DOHH2 (cell line): ENCODE data around the gene ITGA4.

Experiments
- H3F3A ChIP-seq: fragments of 200-600 bp; sonication (generic), shearing (Covaris generic); 2 replicates; pipeline ENCODE4 v1.6.0; 2016; ENCODE audit warnings: antibody characterized with exemption, mild to moderate bottlenecking; ENCODE audit not compliant: control insufficient read depth, insufficient read depth
- H3K27ac ChIP-seq: fragments of 200-600 bp; sonication (generic); 2 replicates; pipeline ENCODE4 v1.5.1; 2014; ENCODE audit warnings: low read depth, mild to moderate bottlenecking, low read length, moderate library complexity
- H3K27me3 ChIP-seq: fragments of 200-600 bp; sonication (generic); 2 replicates; pipeline ENCODE4 v1.6.1; 2014; ENCODE audit warnings: mild to moderate bottlenecking, low read length, mixed read lengths; ENCODE audit not compliant: control insufficient read depth
- H3K36me3 ChIP-seq: fragments of 200-600 bp; sonication (generic); 2 replicates; pipeline ENCODE4 v1.6.1; 2014; ENCODE audit warnings: mild to moderate bottlenecking, low read length, moderate library complexity, mixed read lengths; ENCODE audit not compliant: control insufficient read depth
- H3K4me1 ChIP-seq: fragments of 200-600 bp; sonication (generic); 2 replicates; pipeline ENCODE4 v1.6.1; 2014; ENCODE audit warnings: mild to moderate bottlenecking, low read length, mixed read lengths; ENCODE audit not compliant: control insufficient read depth
- H3K4me2 ChIP-seq: fragments of 200-600 bp; sonication (generic); 2 replicates; pipeline ENCODE4 v1.6.0; 2014; ENCODE audit warnings: mild to moderate bottlenecking, low read length, moderate library complexity
- H3K4me3 ChIP-seq: fragments of 200-600 bp; sonication (generic); 2 replicates; pipeline ENCODE4 v1.5.1; 2014; ENCODE audit warnings: mild to moderate bottlenecking, low read length, mixed read lengths
- H3K79me2 ChIP-seq: fragments of 200-600 bp; sonication (generic); 2 replicates; pipeline ENCODE4 v1.6.1; 2014; ENCODE audit warnings: mild to moderate bottlenecking, low read length, mixed read lengths; ENCODE audit not compliant: control insufficient read depth
- H3K9me2 ChIP-seq: fragments of 200-600 bp; sonication (generic); replicated peaks from 2 replicates; pipeline ENCODE4 v1.6.1; 2014; ENCODE audit warnings: mild to moderate bottlenecking, low read length, mixed read lengths; ENCODE audit not compliant: control insufficient read depth
- H3K9me3 ChIP-seq: fragments of 200-600 bp; sonication (generic); 2 replicates; pipeline ENCODE4 v1.6.1; 2014; ENCODE audit warnings: antibody characterized with exemption, low read length, mixed read lengths; ENCODE audit not compliant: control insufficient read depth, insufficient read depth
- H4K20me1 ChIP-seq: fragments of 200-600 bp; sonication (generic); 2 replicates; pipeline ENCODE4 v1.6.0; 2014; ENCODE audit warnings: low read depth, mild to moderate bottlenecking, antibody characterized with exemption, low read length, moderate library complexity; ENCODE audit not compliant: control insufficient read depth, insufficient read depth
- CTCF ChIP-seq: fragments of 200-600 bp; sonication (generic); IDR thresholded peaks from one replicate; pipeline ENCODE4 v1.5.1; 2014; ENCODE audit warnings: antibody characterized with exemption, mild to moderate bottlenecking, low read depth, low read length; ENCODE audit not compliant: poor library complexity, severe bottlenecking
- EZH2phosphoT487 ChIP-seq: fragments of 200-600 bp; sonication (generic); IDR thresholded peaks from 2 replicates; pipeline ENCODE4 v1.6.1; 2017; ENCODE audit warnings: borderline replicate concordance, mild to moderate bottlenecking, antibody characterized with exemption, low read length, moderate library complexity, mixed read lengths

ITGA4 gene

DNA sequence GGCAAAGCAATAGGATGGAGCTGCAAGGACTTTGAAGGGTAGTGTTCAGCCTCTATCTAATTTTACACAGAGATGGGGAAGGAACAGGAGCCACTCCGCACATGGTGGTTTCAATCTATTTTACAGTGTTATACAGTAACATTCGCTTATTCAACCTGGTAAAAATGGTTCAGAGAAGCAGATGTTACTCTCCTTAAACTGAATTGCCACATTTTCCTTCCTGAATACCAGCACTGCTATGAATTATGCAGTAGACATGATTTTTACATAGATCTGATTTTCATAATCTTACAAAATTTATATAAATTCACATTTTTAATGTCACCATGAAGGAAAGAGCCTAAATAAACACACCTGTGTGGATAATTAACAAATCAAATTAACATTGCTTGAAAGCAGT lies 85.0 kb downstream of the ITGA4 start:
- TF ChIP-seq EZH2phosphoT487 (no peak), CTCF (no peak)
- Histone ChIP-seq H3K4me3 (no peak overlapping the region), H3F3A (0 out of 2 replicates have a peak, but pooled peaks cover 2% of the 10 kb centered on the region), H3K9me2 (no peaks in the 10 kb centered on the region), H3K4me1 (no peaks in the 10 kb centered on the region), H3K27ac (no peak overlapping the region), H3K36me3 (peaks cover 4% of the 10 kb centered on the region), H3K9me3 (no peaks in the 10 kb centered on the region), H3K4me2 (no peak overlapping the region), H3K27me3 (no peaks in the 10 kb centered on the region), H4K20me1 (no peaks in the 10 kb centered on the region), H3K79me2 (no peaks in the 10 kb centered on the region)

DNA sequence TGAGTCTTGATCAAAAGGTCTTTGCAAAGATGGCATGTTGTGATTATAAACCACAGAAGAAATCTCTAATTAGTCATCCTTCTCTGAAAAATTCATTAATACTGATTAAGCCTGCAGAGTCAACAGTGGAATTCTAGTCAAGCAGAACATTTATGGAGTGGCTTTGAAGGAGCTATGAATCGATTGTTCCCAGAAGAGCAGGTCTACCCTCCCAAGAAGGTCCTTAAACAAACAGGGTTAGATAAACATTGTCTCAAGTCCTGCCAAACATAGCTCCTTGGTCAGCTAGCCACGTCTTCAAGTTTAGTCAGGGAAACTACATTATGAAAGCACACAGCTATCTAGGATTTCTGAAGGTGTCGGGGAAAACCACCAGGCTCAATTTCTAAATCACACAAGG lies 88.9 kb downstream of the ITGA4 start:
- 0 out of 2 replicates have a peak, but pooled peaks cover 2% of the 10 kb centered on the region for H3F3A ChIP-seq
- H3K4me2 ChIP-seq: no peak overlapping the region
- H3K27ac ChIP-seq: no peak overlapping the region
- H3K36me3 ChIP-seq: no peaks in the 10 kb centered on the region
- no peak overlapping the region for H3K4me3 ChIP-seq
- H3K9me3 ChIP-seq: no peaks in the 10 kb centered on the region
- no peaks in the 10 kb centered on the region for H3K4me1 ChIP-seq
- no peaks in the 10 kb centered on the region for H3K27me3 ChIP-seq
- H4K20me1 ChIP-seq: no peaks in the 10 kb centered on the region
- TF ChIP-seq CTCF (no peak), EZH2phosphoT487 (no peak)
- H3K9me2 ChIP-seq: no peaks in the 10 kb centered on the region
- no peaks in the 10 kb centered on the region for H3K79me2 ChIP-seq

GRCh38 chr2:181552808-181553207 lies 95.6 kb downstream of the ITGA4 start:
- no peaks in the 10 kb centered on the region for H3K79me2 ChIP-seq
- H3K9me3 ChIP-seq: no peaks in the 10 kb centered on the region
- H3K4me1 ChIP-seq: no peaks in the 10 kb centered on the region
- H3F3A ChIP-seq: no peaks in the 10 kb centered on the region
- no peaks in the 10 kb centered on the region for H3K36me3 ChIP-seq
- TF ChIP-seq CTCF: no peak
- no peak for TF ChIP-seq EZH2phosphoT487
- no peaks in the 10 kb centered on the region for H3K27me3 ChIP-seq
- no peaks in the 10 kb centered on the region for H3K9me2 ChIP-seq
- no peak overlapping the region for H3K4me2 ChIP-seq
- no peak overlapping the region for H3K4me3 ChIP-seq
- H3K27ac ChIP-seq: no peak overlapping the region
- no peaks in the 10 kb centered on the region for H4K20me1 ChIP-seq

GRCh38 chr2:181553244-181553643 lies 96.1 kb downstream of the ITGA4 start:
- H3K4me1 ChIP-seq: no peaks in the 10 kb centered on the region
- no peak for TF ChIP-seq CTCF
- no peak for TF ChIP-seq EZH2phosphoT487
- H3F3A ChIP-seq: no peaks in the 10 kb centered on the region
- H3K9me2 ChIP-seq: no peaks in the 10 kb centered on the region
- H3K27ac ChIP-seq: no peak overlapping the region
- H3K27me3 ChIP-seq: no peaks in the 10 kb centered on the region
- H3K4me3 ChIP-seq: no peak overlapping the region
- no peaks in the 10 kb centered on the region for H4K20me1 ChIP-seq
- H3K79me2 ChIP-seq: no peaks in the 10 kb centered on the region
- no peaks in the 10 kb centered on the region for H3K9me3 ChIP-seq
- H3K36me3 ChIP-seq: no peaks in the 10 kb centered on the region
- H3K4me2 ChIP-seq: no peak overlapping the region
